WTC11 (cell line): ENCODE data around the gene PCP2. TPM values are rescaled to one million over a fixed set of nuclear protein-coding genes. Genes with fewer than 3 reads are reported as not detected.

Experiments used
- ATAC-seq: fragments of 200-7000 bp; cut with Tn5 transposase; 2 replicates; pipeline ENCODE4 v1.10.0; 2021; ENCODE audit warnings: mild to moderate bottlenecking, moderate library complexity
- CTCF ChIA-PET: fragments of 300-600 bp; sonication (Branson Sonifier 250); formaldehyde crosslinking; loops from one replicate; lab custom pipeline; 2021; ENCODE audit warnings: antibody characterized with exemption; lab: Charles Lee
- POLR2A ChIA-PET: fragments of 350-600 bp; sonication (Branson Sonifier 250); formaldehyde crosslinking; loops from one replicate; lab custom pipeline; 2021; ENCODE audit warnings: antibody characterized with exemption; lab: Charles Lee
- DNase-seq: peaks from one replicate; pipeline ENCODE4 v3.0.0; 2021; ENCODE audit warnings: low spot score
- H3K27ac Mint-ChIP-seq: 2 replicates; pipeline ENCODE4 v1.8.0; 2021; ENCODE audit warnings: mixed read lengths
- H3K27me3 Mint-ChIP-seq: 2 replicates; pipeline ENCODE4 v1.8.0; 2021; ENCODE audit warnings: low read depth, mild to moderate bottlenecking, moderate library complexity, mixed read lengths
- H3K36me3 Mint-ChIP-seq: 2 replicates; pipeline ENCODE4 v1.8.0; 2021; ENCODE audit warnings: mixed read lengths
- H3K4me1 Mint-ChIP-seq: 2 replicates; pipeline ENCODE4 v1.8.0; 2022; ENCODE audit warnings: mixed read lengths
- H3K4me3 Mint-ChIP-seq: 2 replicates; pipeline ENCODE4 v1.8.0; 2021; ENCODE audit warnings: mild to moderate bottlenecking, moderate library complexity, mixed read lengths
- H3K9me3 Mint-ChIP-seq: 2 replicates; pipeline ENCODE4 v1.8.0; 2021; ENCODE audit warnings: mixed read lengths
- CBFB ChIP-seq: sonication (generic); formaldehyde crosslinking; IDR thresholded peaks from 2 replicates; pipeline ENCODE4 v1.8.1; 2022; ENCODE audit warnings: mild to moderate bottlenecking, low read depth, missing genetic modification reagents
- E2F1 ChIP-seq: sonication (generic); formaldehyde crosslinking; IDR thresholded peaks from 2 replicates; pipeline ENCODE4 v1.8.0; 2022; ENCODE audit warnings: mild to moderate bottlenecking, missing genetic modification reagents
- GABPB1 ChIP-seq: sonication (generic); formaldehyde crosslinking; IDR thresholded peaks from 2 replicates; pipeline ENCODE4 v1.8.1; 2023; ENCODE audit warnings: mild to moderate bottlenecking, missing genetic modification reagents
- IRF2 ChIP-seq: sonication (generic); formaldehyde crosslinking; IDR thresholded peaks from 2 replicates; pipeline ENCODE4 v1.8.0; 2022; ENCODE audit warnings: low read depth, missing genetic modification reagents, borderline replicate concordance
- MAX ChIP-seq: sonication (generic); formaldehyde crosslinking; IDR thresholded peaks from 2 replicates; pipeline ENCODE4 v1.8.0; 2022; ENCODE audit warnings: mild to moderate bottlenecking, missing genetic modification reagents
- MXD4 ChIP-seq: fragments of 250-450 bp; sonication (Bioruptor Pico); IDR thresholded peaks from 2 replicates; pipeline ENCODE4 v1.8.0; 2021; ENCODE audit warnings: mild to moderate bottlenecking, moderate library complexity, borderline replicate concordance
- NFE2L1 ChIP-seq: sonication (generic); formaldehyde crosslinking; IDR thresholded peaks from 2 replicates; pipeline ENCODE4 v1.8.1; 2023; ENCODE audit warnings: missing genetic modification reagents
- NFYB ChIP-seq: sonication (generic); formaldehyde crosslinking; conservative IDR thresholded peaks from 2 replicates; pipeline ENCODE4 v1.8.0; 2022; ENCODE audit warnings: low read depth, missing genetic modification reagents
- SOX15 ChIP-seq: fragments of 250-450 bp; sonication (Bioruptor Pico); IDR thresholded peaks from 2 replicates; pipeline ENCODE4 v1.9.0; 2021; ENCODE audit warnings: mild to moderate bottlenecking
- ZBTB21 ChIP-seq: sonication (generic); formaldehyde crosslinking; IDR thresholded peaks from 2 replicates; pipeline ENCODE4 v1.8.1; 2023; ENCODE audit warnings: mild to moderate bottlenecking, missing genetic modification reagents, borderline replicate concordance
- ZNF121 ChIP-seq: sonication (generic); formaldehyde crosslinking; IDR thresholded peaks from 2 replicates; pipeline ENCODE4 v1.8.0; 2023; ENCODE audit warnings: missing genetic modification reagents
- ZNF232 ChIP-seq: sonication (generic); formaldehyde crosslinking; IDR thresholded peaks from 2 replicates; pipeline ENCODE4 v1.8.0; 2022; ENCODE audit warnings: mild to moderate bottlenecking, missing genetic modification reagents
- ZNF263 ChIP-seq: sonication (generic); formaldehyde crosslinking; IDR thresholded peaks from 2 replicates; pipeline ENCODE4 v1.8.1; 2022; ENCODE audit warnings: low read depth, mild to moderate bottlenecking, moderate library complexity, missing genetic modification reagents
- total RNA-seq: library from RNA; stranded (reverse); gene quantifications from 3 replicates; pipeline ENCODE4 v1.2.3, GENCODE V29; 2021
- TF ChIP-seq, protein P1 (sequence below): sonication (generic); formaldehyde crosslinking; IDR thresholded peaks from 2 replicates; pipeline ENCODE4 v1.8.0; 2023; ENCODE audit warnings: missing genetic modification reagents
- TF ChIP-seq, protein P2 (sequence below): sonication (generic); formaldehyde crosslinking; IDR thresholded peaks from 2 replicates; pipeline ENCODE4 v1.8.0; 2022; ENCODE audit warnings: missing genetic modification reagents
- TF ChIP-seq, protein P3 (sequence below): fragments of 250-450 bp; sonication (Bioruptor Pico); conservative IDR thresholded peaks from 2 replicates; pipeline ENCODE4 v1.9.0; 2021; ENCODE audit warnings: mild to moderate bottlenecking

The PCP2 gene
- total RNA-seq, 1 experiment from 2014 or later: 0.48 TPM

- Mint-ChIP-seq H3K4me3 (no peak overlapping the region), H3K27me3 (peaks cover 83% of the 10 kb centered on the region), H3K36me3 (no peaks in the 10 kb centered on the region; the same call in 1 of the 2 replicates), H3K4me1 (peaks cover 15% of the 10 kb centered on the region), H3K27ac (no peak overlapping the region), H3K9me3 (peaks cover 5% of the 10 kb centered on the region)
- ChIA-PET CTCF (interaction anchor here (0.5 to 1.6 kb wide), 7 partner anchors 10 to 275 kb away, joined by 3 to 8 read pairs (median 3); no protein-coding TSS in a partner anchor), POLR2A (no interaction called here)
- ATAC-seq (peak; percentile 91), DNase-seq (peak; percentile 76)
- no peak for TF ChIP-seq ZNF121 (CRISPR knock-in tag)
- peak; percentile 55 for TF ChIP-seq NFYB
Measured at GRCh38 chr19:7674010-7675005, 40.8 kb upstream of the PCP2 start.

- ATAC-seq (no peak), DNase-seq (no peak)
- Mint-ChIP-seq H3K9me3 (peaks cover 5% of the 10 kb centered on the region), H3K27ac (no peak overlapping the region), H3K27me3 (peaks cover 89% of the 10 kb centered on the region), H3K36me3 (no peaks in the 10 kb centered on the region; the same call in 1 of the 2 replicates), H3K4me3 (no peak overlapping the region), H3K4me1 (peaks cover 13% of the 10 kb centered on the region)
- TF ChIP-seq, protein P1, sequence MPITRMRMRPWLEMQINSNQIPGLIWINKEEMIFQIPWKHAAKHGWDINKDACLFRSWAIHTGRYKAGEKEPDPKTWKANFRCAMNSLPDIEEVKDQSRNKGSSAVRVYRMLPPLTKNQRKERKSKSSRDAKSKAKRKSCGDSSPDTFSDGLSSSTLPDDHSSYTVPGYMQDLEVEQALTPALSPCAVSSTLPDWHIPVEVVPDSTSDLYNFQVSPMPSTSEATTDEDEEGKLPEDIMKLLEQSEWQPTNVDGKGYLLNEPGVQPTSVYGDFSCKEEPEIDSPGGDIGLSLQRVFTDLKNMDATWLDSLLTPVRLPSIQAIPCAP: no peak
- TF ChIP-seq, protein P2, sequence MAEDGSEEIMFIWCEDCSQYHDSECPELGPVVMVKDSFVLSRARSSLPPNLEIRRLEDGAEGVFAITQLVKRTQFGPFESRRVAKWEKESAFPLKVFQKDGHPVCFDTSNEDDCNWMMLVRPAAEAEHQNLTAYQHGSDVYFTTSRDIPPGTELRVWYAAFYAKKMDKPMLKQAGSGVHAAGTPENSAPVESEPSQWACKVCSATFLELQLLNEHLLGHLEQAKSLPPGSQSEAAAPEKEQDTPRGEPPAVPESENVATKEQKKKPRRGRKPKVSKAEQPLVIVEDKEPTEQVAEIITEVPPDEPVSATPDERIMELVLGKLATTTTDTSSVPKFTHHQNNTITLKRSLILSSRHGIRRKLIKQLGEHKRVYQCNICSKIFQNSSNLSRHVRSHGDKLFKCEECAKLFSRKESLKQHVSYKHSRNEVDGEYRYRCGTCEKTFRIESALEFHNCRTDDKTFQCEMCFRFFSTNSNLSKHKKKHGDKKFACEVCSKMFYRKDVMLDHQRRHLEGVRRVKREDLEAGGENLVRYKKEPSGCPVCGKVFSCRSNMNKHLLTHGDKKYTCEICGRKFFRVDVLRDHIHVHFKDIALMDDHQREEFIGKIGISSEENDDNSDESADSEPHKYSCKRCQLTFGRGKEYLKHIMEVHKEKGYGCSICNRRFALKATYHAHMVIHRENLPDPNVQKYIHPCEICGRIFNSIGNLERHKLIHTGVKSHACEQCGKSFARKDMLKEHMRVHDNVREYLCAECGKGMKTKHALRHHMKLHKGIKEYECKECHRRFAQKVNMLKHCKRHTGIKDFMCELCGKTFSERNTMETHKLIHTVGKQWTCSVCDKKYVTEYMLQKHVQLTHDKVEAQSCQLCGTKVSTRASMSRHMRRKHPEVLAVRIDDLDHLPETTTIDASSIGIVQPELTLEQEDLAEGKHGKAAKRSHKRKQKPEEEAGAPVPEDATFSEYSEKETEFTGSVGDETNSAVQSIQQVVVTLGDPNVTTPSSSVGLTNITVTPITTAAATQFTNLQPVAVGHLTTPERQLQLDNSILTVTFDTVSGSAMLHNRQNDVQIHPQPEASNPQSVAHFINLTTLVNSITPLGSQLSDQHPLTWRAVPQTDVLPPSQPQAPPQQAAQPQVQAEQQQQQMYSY: no peak
- POLR2A ChIA-PET: no interaction called here
- CTCF ChIA-PET: interaction anchor here (5.5 kb wide), 1 partner anchor 8 kb away, joined by 57 read pairs; the partner anchor contains the start of gene TRAPPC5
Measured at GRCh38 chr19:7672522-7672921, 39.0 kb upstream of the PCP2 start.

DNA sequence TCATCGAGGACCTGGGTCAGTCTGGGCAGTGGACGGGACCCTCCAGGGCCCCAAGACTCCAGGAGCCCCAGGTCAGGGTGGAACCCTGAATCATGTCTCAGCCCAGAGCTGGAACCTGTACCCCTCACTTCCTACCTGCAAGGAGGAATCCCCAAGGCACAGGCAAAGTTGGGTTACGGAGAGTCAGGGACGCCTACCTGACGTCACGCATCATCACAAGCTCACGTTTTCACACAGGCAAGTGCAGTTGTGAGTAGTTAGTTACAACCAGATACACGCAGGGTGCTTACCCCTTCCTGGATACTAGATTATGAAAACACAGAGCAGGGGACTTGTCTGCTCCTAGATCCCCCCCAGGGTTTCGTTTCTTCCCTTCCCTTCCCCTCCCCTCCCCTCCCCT is 37.3 kb upstream of the PCP2 start:
- peak overlapping the region; percentile 86 for H3K4me3 Mint-ChIP-seq
- no peak for DNase-seq
- peaks cover 9% of the 10 kb centered on the region for H3K4me1 Mint-ChIP-seq
- H3K36me3 Mint-ChIP-seq: no peaks in the 10 kb centered on the region; the same call in 1 of the 2 replicates
- POLR2A ChIA-PET: no interaction called here
- CTCF ChIA-PET: interaction anchor here (1.5 to 5.5 kb wide), 4 partner anchors 10 to 129 kb away, joined by 4 to 57 read pairs (median 18); partner anchors contain the start of gene TRAPPC5
- ATAC-seq: no peak
- peaks cover 5% of the 10 kb centered on the region for H3K9me3 Mint-ChIP-seq
- TF ChIP-seq MAX (CRISPR knock-in tag) (no peak), IRF2 (CRISPR knock-in tag) (no peak), ZBTB21 (CRISPR knock-in tag) (no peak), ZNF121 (CRISPR knock-in tag) (no peak), GABPB1 (no peak), MXD4 (CRISPR knock-in tag) (no peak), ZNF232 (CRISPR knock-in tag) (no peak), SOX15 (CRISPR knock-in tag) (no peak), CBFB (CRISPR knock-in tag) (no peak), E2F1 (CRISPR knock-in tag) (no peak), NFE2L1 (CRISPR knock-in tag) (no peak), ZNF263 (CRISPR knock-in tag) (no peak)
- TF ChIP-seq, protein P3, sequence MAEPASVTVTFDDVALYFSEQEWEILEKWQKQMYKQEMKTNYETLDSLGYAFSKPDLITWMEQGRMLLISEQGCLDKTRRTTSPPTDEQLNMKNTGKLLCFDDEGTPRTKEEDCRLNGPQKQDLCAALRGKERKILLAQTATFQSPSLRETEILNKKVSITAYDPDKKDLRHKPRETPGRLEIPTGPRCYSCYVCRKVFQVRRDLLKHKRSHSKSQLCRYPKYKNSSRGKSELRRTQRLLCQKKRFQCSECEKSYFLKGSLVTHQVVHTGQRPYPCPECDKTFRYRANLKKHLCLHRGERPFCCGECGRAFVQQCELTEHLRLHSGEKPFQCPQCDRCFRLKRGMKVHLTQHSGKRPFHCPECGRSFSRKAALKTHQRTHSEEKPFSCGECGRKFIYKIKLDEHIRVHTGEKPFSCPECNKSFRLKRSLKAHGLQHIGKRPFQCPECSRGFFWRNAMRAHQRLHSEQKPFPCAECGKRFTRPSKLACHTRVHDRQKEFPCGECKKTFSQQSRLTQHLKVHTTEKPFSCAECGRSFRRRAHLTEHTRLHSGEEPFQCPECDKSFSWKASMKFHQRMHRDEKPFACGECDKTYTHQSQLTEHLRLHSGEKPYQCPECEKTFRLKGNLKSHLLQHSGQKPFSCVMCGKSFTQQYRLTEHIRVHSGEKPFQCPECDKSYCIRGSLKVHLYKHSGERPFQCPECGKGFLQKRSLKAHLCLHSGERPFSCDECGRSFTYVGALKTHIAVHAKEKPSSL (CRISPR knock-in tag): no peak
- H3K27me3 Mint-ChIP-seq: peaks cover 88% of the 10 kb centered on the region
- no peak overlapping the region for H3K27ac Mint-ChIP-seq
